Measurements from ENCODE around the gene ATP13A3.

The ATP13A3 gene

GRCh38 chr3:194379651-194380050, 107.2 kb downstream of the ATP13A3 start:
- no peak for TF ChIP-seq CTCF (IDR thresholded peaks at IDR 0.05)
- Histone ChIP-seq H3K36me3 (no peaks in the 10 kb centered on the region), H3K4me1 (ENCODE audit: control insufficient read depth in 1 of 2, insufficient read depth in 1 of 2, low read depth in 1 of 2, low read length in 1 of 2) (no peaks in the 10 kb centered on the region), H3K4me3 (ENCODE audit: low read depth in 1 of 2, low read length in 1 of 2) (no peak overlapping the region), H3K9me3 (no peaks in the 10 kb centered on the region), H3K27me3 (peaks cover 50% of the 10 kb centered on the region), H3K27ac (no peak overlapping the region)

- Histone ChIP-seq H3K27ac (no peak overlapping the region), H3K4me3 (ENCODE audit: low read depth in 1 of 2, low read length in 1 of 2) (no peak overlapping the region), H3K27me3 (peaks cover 48% of the 10 kb centered on the region), H3K9me3 (no peaks in the 10 kb centered on the region), H3K36me3 (no peaks in the 10 kb centered on the region), H3K4me1 (ENCODE audit: control insufficient read depth in 1 of 2, insufficient read depth in 1 of 2, low read depth in 1 of 2, low read length in 1 of 2) (no peaks in the 10 kb centered on the region)
- no peak for TF ChIP-seq CTCF (IDR thresholded peaks at IDR 0.05)
These were observed 107.6 kb downstream of the ATP13A3 start for GRCh38 chr3:194379231-194379630.

GRCh38 chr3:194377708-194378107, 109.1 kb downstream of the ATP13A3 start:
- Histone ChIP-seq H3K27ac (no peak overlapping the region), H3K36me3 (no peaks in the 10 kb centered on the region), H3K4me3 (ENCODE audit: low read depth in 1 of 2, low read length in 1 of 2) (no peak overlapping the region), H3K27me3 (peaks cover 42% of the 10 kb centered on the region), H3K9me3 (no peaks in the 10 kb centered on the region), H3K4me1 (ENCODE audit: control insufficient read depth in 1 of 2, insufficient read depth in 1 of 2, low read depth in 1 of 2, low read length in 1 of 2) (no peaks in the 10 kb centered on the region)
- TF ChIP-seq CTCF (IDR thresholded peaks at IDR 0.05) = no peak

GRCh38 chr3:194376241-194376560, 110.6 kb downstream of the ATP13A3 start:
- Histone ChIP-seq H3K9me3 (no peaks in the 10 kb centered on the region), H3K27me3 (peaks cover 42% of the 10 kb centered on the region)
- TF ChIP-seq CTCF (IDR thresholded peaks at IDR 0.05) = no peak

GRCh38 chr3:194375473-194376240, 111.1 kb downstream of the ATP13A3 start:
- H3K36me3 ChIP-seq = no peaks in the 10 kb centered on the region
- H3K27ac ChIP-seq = no peak overlapping the region
- no peaks in the 10 kb centered on the region for H3K4me1 ChIP-seq (ENCODE audit: control insufficient read depth in 1 of 2, insufficient read depth in 1 of 2, low read depth in 1 of 2, low read length in 1 of 2)
- TF ChIP-seq CTCF (IDR thresholded peaks at IDR 0.05) = no peak
- no peak overlapping the region for H3K4me3 ChIP-seq (ENCODE audit: low read depth in 1 of 2, low read length in 1 of 2)
- H3K27me3 ChIP-seq = peaks cover 42% of the 10 kb centered on the region
- H3K9me3 ChIP-seq = no peaks in the 10 kb centered on the region

More at GRCh38 chr3:194376241-194376560, 110.6 kb downstream of the ATP13A3 start:
- Histone ChIP-seq H3K4me1 (ENCODE audit: control insufficient read depth in 1 of 2, insufficient read depth in 1 of 2, low read depth in 1 of 2, low read length in 1 of 2) (no peaks in the 10 kb centered on the region), H3K4me3 (ENCODE audit: low read depth in 1 of 2, low read length in 1 of 2) (no peak overlapping the region), H3K36me3 (no peaks in the 10 kb centered on the region), H3K27ac (no peak overlapping the region)
